HG02884 (cell line): Measurements from ENCODE around the gene TMA16.
"Not testable (repeated sequence)": the region's sequence is repeated elsewhere in the genome, so short reads cannot be mapped to it uniquely, and the experiment has no call there.

ENCODE experiments used
- ATAC-seq: cut with Tn5 transposase; IDR thresholded peaks from one replicate; pipeline ENCODE4 v1.9.1; 2021; ENCODE audit warnings: mild to moderate bottlenecking, moderate library complexity; ENCODE audit not compliant: unreplicated experiment

The TMA16 gene

DNA sequence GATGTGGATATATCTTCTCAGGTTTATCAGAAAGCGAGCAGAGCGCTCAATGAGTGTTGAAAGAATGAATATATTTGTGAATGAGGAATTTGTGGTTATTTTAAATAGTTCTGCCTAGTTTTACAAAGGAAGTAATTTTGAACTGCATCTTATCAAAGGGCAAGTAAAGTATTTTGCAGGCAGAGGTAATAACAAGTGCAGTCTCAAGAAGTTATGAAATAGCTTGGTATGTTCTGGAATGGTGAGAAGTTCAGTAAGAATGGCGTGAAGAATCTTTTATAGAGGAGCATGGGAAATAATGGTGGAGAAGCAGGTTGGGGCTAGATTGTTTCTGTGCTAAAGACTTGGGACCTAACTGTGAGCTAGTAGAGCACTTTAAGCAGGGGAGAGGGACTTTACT is 10.9 kb downstream of the TMA16 start:
- ATAC-seq: no peak

DNA sequence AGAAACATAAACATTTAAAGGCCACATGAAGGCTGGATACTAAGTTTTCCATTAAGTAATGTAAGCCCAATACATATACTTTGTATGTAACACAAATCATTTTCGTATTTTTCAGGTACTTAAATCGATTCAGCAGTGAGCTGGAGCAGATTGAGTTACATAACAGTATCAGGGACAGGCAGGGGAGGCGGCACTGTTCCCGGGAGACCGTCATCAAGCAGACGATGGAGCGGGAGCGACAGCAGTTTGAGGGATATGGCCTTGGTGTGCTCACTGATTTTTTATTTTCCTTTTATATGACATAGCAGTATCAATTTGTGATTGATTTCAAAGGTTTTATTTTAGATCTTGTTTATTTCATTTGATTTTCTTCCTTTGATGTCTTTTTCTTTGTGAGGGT is 20.7 kb downstream of the TMA16 start:
- no peak for ATAC-seq

DNA sequence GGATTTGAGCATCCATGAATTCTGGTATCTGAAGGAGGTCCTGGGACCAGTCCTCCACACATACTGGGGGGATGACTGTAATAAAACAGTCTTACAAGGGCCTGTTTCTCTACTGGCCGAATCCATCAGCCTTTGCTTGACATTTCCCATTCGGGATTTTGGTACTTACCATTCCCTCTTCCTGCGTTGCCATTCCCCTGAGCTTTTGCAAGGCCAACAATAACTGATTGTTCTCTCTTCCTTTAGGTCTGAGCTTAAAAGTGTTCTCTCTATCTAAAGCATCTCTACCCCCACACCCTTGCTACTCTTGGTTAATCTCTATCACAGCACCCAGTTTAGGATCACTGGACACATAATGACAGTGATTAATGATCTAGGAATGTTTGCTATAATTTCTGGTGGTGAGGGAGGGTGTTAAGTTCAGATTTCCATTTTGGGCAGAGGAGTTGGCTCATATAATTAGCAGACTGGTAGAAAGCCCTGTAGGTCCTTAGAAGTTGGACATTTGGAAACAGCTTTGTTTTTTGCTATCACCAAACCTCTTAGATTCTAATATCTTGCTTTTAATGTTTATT is 29.4 kb downstream of the TMA16 start:
- ATAC-seq: no peak

DNA sequence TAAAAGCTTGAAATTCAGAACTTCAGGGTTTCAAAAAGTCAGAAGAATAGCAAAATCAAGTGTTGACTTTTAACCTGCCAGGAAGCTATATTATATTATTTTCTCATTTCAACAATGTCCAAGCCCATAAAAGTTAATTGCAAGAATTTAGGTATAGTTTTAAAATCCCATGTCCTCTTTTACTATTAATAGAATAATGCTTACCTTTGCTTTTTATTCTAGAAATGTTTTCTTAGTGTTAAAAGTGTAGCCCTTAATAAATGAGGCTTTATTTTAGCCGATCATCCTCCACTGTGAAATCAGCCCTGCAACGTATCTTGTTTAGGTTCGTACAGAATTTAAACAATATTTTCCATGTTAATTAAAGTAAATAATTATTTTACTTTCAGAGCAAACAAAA is 31.5 kb downstream of the TMA16 start:
- no peak for ATAC-seq

DNA sequence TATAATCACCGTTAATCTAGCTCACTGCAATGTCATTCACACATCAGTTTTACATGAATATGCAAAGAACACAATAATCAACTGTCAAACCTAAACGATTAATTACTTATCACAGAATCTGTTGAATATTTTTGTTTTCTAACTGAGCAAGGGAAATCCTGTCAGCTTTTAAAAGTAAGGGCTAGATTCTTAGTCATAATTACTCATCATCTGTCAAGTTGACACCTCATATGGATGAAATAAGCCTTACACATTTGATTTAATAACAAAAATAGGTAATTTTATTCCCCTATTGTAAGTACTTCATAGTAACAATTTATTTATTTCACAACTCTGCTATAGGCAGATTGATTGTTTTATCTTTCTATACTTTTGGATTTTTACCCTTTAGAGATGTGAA is 32.7 kb downstream of the TMA16 start:
- no peak for ATAC-seq

DNA sequence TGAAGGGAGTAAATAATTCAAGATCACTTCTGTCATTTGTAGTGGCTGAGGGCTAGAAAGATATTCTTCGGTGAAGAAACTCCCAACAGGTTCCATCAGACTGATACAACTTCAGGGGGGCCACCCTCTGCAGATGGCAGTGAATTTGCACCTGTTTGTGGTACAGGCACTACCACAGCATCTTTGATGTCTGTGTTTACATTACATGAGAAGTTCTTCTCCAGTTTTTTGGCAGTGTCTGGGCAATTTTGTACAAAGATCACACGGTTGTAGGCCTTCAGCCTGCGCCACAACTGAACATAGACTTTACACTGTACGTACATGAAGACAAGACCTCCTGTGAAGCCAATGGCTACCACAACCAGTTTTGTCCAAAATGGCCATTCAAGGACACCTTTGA is 34.2 kb downstream of the TMA16 start:
- no peak for ATAC-seq

DNA sequence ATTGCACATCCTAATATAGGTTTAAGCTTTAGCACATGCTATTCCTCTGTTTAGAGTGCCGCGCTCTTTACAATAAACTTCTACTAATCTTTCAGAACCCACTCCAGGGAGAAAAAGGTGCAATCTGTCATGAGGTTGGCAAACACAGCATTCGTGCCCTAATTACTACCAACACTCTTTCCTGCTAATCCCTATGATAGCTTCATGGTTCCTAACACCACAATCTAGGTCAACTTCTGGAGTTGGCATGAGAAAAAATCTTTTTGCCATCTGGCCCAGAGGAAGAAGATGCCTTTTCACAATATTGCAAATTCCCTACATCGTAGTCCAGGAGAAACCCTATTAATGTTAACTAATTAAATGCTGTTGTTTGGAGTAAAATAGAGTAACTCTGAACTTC is 39.6 kb downstream of the TMA16 start:
- ATAC-seq: no peak

DNA sequence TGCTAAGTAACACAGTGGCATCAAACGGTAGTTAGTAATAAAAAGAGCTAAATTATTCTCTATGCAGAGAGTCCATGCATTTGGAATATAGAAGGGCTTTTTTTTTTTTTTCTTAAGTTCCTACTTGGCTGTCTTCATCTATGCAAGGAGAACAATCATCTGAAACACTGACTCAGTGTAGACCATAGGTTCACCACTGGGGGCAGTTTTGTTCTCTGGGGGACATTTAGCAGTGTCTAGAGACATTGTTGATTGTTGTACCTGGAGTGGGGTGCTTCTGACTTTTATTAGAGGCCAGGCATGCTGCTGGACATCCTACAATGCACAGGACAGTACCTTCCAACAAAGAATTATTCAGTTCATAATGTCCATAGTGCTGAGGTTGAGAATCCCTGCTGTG is 41.2 kb downstream of the TMA16 start:
- ATAC-seq: no peak

DNA sequence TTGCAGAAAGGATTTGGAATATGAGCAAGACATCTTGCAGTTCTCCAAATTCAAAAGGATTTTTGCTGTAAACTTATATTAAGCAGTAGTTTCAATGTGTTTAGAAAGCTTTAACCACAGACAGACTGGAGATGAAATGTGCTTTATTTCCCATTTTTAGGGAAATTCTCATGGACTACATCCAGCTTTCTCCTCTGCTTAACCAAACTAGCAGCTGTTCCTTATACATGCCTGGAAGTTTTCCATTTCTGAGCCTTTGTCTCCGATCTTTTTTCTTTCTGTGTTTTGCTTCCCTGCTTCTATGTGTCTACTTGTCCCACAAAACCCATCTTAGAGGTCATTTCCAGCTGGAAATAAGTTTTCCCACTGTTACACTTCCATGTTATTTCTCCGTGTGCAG is 41.6 kb downstream of the TMA16 start:
- ATAC-seq: no peak

DNA sequence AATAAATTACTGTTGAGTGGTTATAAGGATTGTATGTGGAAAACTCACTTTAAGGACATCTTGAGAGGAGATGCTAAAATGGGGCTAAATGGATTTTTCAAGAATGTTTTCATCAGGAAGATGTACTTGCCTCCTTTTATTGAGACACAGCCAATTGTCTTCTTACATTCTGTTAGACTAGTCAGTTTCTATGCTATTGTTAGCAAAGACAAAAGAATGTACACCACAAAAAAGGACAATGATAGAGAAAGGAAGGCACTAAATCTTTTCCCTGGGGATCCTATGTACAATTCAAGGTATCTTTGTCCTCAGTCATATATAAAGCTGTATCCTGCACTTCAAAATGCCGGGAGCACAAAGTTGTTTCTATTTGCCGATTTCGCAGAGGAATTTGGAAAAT is 42.6 kb downstream of the TMA16 start:
- ATAC-seq: no peak

DNA sequence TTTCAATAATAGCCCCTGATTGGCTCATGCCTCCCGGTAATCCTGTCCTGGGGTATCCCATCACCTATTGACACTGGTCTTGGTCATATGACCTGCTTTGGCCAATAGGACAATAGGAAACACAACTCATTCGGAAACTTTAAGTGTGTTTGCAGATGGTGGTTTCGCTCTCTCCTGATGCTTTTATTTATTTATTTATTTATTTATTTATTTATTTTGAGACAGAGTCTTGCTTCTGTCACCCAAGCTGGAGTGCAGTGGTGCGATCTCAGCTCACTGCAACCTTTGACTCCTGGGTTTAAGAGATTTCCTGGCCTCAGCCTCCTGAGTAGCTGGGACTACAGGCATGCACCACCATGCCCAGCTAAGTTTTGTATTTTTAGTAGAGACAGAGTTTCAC is 44.3 kb downstream of the TMA16 start:
- not testable (repeated sequence) for ATAC-seq

DNA sequence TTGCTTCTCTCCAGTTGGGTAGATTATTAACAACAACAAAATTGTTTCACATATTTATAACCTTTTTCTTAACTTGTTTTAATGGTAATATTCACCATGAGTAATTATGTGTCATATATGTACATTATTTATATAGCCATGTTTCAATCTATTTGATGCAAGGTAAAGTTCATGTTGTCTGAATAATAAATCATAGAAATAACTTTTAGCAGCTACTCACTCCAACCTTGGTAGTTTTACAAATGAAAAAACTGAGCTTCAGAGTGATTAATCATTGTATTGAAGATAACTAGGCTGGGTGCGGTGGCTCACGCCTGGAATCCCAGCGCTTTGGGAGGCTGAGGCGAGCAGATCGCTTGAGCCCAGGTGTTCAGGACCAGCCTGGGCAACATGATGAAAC is 46.0 kb downstream of the TMA16 start:
- ATAC-seq: no peak

DNA sequence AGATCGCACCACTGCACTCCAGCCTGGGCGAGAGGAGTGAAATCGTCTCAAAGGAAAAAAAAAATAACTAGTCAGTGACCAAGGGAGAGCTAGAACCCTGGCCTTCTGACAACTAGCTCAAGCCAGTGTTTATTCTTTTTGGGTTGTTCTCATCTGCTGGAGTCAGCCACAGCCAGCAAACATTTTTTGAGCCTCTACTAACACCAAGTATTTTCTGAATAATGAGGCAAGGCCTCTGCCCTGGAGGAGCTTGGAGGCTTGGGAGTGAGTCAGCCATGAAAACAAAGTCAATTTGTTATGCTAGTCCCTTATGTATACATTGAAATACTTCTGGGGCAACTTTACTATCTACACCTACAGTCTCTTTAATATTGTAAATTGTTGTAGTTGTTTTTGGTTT is 46.5 kb downstream of the TMA16 start:
- ATAC-seq: no peak

DNA sequence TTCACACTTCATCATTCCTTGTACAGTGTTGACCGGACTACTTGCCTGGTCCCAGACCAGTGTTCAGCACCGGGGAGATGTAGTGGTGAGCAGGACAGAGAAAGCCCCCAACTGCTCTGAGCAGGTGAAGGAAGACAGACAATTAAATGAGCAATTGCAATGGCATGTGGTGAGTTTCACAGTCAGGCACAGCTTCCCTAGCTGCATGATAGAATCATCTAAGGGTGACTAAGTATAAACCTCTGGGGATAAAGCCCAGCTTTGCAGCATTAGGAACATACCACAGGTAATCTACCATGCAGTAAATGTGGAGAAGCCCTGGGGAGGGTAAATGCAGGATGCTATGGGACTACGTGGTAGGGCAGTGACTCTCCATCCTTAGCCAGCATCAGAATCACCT is 47.8 kb downstream of the TMA16 start:
- ATAC-seq: no peak

DNA sequence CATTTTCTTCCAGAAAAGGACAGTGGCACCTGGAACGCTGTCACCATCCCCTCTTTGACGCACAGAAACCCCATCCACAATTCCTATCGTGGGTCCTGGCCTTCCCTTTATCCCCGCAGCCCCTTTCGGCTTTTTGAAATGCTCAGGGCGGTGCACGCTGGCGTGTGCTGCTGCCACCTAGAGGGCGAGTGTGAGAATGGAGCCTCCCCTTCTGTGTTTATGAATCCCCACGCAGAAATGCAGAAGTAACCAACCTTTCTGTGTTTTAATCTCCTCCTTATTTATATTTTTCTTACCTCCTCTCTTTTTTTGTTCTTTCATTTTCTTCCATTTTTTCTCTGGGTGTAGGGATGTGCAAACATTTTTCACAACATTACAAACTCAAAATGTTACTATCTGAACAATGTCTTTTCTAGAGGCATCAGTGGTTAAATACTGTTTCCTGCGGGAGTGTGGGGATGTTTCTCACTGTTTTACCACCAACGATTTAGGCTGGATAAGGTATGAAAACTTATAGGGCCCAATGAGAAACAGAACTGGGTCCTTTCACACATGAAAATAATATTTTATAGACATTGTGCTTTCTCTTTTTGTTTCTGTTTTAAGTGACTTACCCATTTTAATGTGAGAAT is 50.0 kb downstream of the TMA16 start:
- peak; percentile 83 for ATAC-seq

DNA sequence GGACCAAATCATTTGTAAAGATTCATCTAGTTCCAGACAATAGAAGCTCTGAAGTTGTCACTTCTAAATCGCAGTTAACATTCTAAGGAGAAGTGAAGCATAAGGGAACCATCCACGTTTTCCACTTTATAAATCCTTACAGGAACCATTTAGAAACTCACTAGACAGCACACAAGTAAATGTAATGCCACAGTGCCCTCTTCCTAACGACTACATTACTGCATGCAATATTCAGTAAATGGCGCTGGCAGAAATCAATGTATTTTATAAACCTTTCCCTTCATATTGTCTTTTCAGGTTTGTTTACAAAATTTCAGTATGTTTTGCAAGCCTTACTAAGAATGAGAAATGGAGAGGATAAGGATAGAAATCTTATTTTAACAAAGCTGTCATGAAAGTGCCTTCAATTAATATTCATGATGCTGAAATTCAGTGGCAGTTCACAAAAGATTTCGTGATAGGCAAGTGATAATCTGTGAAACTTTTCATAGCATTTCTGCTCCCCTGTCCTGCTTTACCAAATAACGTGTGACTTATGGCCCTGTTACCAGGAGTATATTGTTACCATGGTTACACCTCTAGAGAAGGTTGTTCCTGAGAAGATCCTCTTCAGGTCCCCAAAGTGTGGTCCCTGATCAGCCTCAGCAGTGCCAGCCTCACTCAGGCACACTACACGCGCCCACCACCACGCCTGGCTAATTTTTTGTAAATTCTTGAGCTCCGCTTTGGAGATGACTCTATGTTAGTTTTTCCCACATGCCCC is 54.2 kb downstream of the TMA16 start:
- ATAC-seq: peak; percentile 40

DNA sequence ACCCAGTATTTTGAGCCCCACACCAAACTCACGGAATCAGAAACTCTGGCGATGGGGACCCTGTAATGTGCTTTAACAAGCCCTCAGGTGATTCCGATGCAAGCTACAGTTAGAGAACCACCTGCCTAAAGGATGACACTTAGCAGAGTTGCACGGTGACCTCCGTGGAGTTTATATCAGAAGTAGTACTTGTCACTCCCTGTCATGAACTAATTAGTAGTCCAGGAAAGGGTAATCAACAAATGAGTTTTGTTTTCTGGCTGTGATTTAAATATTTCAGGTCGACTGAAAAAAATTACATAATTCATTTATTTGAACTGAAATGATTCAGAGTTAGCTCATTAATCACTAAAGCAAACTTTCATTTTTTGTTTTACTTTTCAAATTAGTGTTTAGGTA is 56.4 kb downstream of the TMA16 start:
- no peak for ATAC-seq

DNA sequence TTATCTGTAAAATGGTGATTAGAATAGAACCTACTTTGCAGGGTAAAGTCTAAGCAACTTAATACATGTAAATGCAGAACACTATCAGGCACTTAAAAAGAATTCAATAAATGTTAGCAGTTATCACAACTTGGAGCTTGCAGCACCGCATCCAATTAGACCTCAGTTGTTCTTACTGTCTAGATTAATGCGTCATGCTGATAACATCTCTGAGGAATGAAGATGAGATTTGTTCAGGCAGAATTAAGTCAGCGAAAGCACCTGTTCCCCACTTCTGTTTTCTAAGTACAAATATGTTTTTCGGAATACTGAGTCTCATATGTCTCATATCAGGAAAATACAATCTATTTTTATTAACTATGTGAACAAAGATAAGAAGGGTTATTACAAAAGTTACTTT is 58.7 kb downstream of the TMA16 start:
- no peak for ATAC-seq

DNA sequence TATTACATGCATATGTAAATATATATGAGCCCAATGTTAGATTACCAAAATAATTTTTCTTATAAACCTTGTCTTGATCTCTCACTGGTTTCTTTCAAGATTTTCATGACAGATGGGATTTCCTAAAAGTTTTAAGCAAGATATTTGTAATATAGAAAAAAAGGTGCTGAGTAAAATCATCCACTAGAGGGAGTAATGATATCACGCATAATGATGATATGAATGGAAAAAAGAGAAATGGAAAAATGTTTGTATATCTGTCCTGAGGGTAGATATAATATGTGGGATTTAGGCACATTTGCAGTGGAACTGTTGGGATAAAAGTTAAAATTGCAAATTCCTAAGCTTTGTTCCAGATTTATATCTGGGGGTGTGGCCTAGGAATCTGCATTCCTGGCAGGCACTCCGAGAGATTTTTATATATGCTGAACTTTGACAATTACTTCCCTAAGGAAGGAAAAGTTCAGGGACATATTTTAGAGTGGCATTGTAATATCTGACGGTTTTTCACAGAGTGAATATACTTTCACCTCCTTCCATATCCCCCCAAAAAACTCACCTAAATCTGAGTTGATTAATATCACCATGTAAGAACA is 60.5 kb downstream of the TMA16 start:
- no peak for ATAC-seq

DNA sequence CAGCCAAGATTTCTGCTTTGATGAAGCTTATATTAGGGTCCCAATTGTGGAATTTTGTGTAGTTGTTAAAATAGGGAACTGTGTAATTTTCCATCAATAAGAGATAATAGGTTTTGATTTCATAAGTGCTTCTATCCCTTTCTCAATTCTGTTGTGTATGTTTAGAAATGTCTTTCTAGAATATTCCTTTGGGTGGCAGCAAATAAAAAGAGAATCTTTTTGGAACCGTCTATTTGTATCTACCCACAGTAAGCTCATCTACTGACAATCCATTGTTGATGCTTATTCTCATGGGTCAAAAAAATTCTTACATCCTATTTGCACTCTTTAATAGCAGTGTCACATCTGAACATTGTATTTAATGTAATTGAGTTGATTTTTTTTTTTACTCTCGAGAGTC is 61.7 kb downstream of the TMA16 start:
- ATAC-seq: peak; percentile 32

DNA sequence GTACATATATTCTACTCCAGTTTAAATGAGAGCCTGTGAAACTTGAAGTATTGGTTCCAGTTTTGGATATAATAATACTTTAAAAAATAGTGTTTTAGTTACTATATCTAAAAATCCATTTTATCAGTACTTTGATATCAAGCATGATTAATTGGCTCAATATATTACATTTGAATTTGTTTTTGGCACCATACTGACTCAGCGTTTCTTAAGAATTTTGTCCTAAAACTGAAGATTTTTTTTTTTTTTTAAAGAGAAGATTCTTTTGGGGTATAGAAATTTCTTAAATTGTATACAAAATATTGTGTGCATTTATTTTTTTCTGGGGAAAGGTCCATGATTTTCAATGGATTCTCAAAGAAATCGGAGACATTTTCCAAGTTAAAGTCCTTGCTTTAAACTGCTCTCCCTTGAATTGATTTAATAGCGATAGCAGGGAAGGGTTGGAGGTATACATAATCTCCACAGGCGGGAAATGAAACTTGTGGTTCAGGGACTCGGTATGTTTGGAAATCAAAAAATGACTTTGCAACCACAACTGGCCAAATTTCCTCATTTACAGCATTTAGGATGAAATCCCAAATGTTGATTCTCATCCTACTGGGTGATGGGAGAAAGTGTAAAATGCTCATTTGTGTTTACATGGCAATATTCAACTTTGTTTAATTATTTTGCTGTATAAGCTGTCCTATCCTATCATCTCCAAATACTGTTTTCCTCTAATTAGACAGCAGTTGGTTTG is 62.3 kb downstream of the TMA16 start:
- no peak for ATAC-seq
